Body of pancreas (tissue), 4 donors: ENCODE results near the gene SLC25A21.

ENCODE experiments used
- POLR2A ChIP-seq, 3 donors: fragments of 450-650 bp; IDR thresholded peaks; one replicate each; pipeline ENCODE4 v1.6.1; 2016; ENCODE audit warnings: antibody characterized with exemption in 3 of 3, mild to moderate bottlenecking in 2 of 3
- TF ChIP-seq, protein P1 (sequence below), 7 experiments: fragments of 450-650 bp in 4 of 7; fragments of 200-600 bp in 3 of 7; sonication (generic) in 3 of 7; IDR thresholded peaks; one replicate each; pipeline ENCODE4 v1.5.1; 2016 to 2019; ENCODE audit warnings: antibody characterized with exemption in 7 of 7

DNA sequence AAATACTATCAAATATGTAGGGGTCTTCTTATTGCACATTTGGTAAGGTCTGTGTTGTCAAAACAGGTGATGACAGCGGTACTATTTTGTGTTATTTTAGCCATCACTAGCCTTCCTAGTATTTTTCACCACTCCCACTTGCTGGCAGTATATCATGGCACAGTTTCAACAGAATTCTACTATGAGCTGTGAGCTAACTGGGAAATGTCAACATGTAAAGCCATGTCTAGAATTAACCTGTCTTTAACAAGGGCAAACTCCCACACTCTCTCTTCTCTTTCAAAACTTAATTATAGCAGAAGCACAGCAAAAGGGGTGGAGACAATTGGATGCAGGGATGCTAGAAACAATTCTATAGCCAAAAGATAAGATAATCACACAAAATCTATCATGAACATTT is 257.3 kb downstream of the SLC25A21 start:
- TF ChIP-seq, protein P1, sequence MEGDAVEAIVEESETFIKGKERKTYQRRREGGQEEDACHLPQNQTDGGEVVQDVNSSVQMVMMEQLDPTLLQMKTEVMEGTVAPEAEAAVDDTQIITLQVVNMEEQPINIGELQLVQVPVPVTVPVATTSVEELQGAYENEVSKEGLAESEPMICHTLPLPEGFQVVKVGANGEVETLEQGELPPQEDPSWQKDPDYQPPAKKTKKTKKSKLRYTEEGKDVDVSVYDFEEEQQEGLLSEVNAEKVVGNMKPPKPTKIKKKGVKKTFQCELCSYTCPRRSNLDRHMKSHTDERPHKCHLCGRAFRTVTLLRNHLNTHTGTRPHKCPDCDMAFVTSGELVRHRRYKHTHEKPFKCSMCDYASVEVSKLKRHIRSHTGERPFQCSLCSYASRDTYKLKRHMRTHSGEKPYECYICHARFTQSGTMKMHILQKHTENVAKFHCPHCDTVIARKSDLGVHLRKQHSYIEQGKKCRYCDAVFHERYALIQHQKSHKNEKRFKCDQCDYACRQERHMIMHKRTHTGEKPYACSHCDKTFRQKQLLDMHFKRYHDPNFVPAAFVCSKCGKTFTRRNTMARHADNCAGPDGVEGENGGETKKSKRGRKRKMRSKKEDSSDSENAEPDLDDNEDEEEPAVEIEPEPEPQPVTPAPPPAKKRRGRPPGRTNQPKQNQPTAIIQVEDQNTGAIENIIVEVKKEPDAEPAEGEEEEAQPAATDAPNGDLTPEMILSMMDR (IDR thresholded peaks at IDR 0.05): no peak
- no peak for TF ChIP-seq POLR2A (IDR thresholded peaks at IDR 0.05)
